H1 (cell line): ENCODE data around the gene RHOU. TPM values are rescaled to one million over a fixed set of nuclear protein-coding genes. Genes with fewer than 3 reads are reported as not detected.

Experiments used
- SIX5 ChIP-seq: IDR thresholded peaks from 2 replicates; pipeline ENCODE4 v1.6.1; 2011; ENCODE audit warnings: mild to moderate bottlenecking, low read depth, low read length
- TCF12 ChIP-seq: IDR thresholded peaks from 2 replicates; pipeline ENCODE4 v1.6.1; 2011; ENCODE audit warnings: low read depth, mild to moderate bottlenecking, low read length
- USF2 ChIP-seq: IDR thresholded peaks from 2 replicates; pipeline ENCODE4 v1.6.1; 2011; ENCODE audit warnings: low read length, improper control_type of control experiment
- YY1 ChIP-seq: IDR thresholded peaks from 2 replicates; pipeline ENCODE4 v1.6.1; 2011; ENCODE audit warnings: low read depth, mild to moderate bottlenecking, low read length
- polyA plus RNA-seq, 7 experiments: library from polyadenylated mRNA; depleted of rRNA in 3 of 7; stranded (reverse) in 5 of 7; unstranded in 2 of 7; fragments of >200 nt in 5 of 7; fragments of 200-250 nt in 2 of 7; gene quantifications; 1 replicate in 5 of 7; 2 replicates in 1 of 7; 4 replicates in 1 of 7; pipeline versions ENCODE4 v1.2.1 to v1.2.3, GENCODE V29; 2011 to 2013; ENCODE audit warnings: missing spikeins in 2 of 7, mixed read lengths in 2 of 7
- total RNA-seq: library from RNA; stranded (reverse); fragmentation: NEBNext Ultra II Directional; extraction: Animal tissue kit (Norgen Biotek cat#: 25700); gene quantifications from 2 replicates; pipeline ENCODE4 v1.2.1, GENCODE V29; 2021

The RHOU gene
- total and polyA plus RNA-seq, 2 of the 8 experiments (the other 6 are each of a cell fraction or from before 2014, with no cell fraction given): 3.0 to 3.4 TPM

DNA sequence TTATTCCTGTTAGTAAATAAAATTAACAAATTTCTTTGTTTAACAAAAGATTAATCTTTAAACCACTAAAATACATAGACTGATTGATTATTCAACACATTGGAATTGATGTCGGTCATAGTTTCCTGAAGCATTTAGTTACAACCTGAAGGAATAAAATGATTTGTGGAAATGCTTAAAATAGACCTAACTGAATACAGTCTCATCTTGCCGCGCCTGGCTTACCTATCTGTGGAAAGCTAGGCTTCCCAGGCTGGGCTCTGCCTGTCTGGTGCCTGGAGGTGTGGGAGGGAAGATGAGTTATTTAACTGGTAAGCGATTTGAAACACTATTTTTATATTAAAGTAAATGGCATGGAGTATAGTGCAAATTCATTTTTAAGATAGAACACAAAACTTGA is 10.2 kb downstream of the RHOU start (continued):
- no peak for TF ChIP-seq USF2
- TF ChIP-seq YY1: no peak
- TF ChIP-seq TCF12: no peak
- no peak for TF ChIP-seq SIX5
- TF ChIP-seq, all 59 proteins: peak for 0
